ENCODE data around the gene STUB1.

Gene STUB1

GRCh38 chr16:649631-650030, 30.6 kb upstream of the STUB1 start (continued):
- TF ChIP-seq, protein P1, sequence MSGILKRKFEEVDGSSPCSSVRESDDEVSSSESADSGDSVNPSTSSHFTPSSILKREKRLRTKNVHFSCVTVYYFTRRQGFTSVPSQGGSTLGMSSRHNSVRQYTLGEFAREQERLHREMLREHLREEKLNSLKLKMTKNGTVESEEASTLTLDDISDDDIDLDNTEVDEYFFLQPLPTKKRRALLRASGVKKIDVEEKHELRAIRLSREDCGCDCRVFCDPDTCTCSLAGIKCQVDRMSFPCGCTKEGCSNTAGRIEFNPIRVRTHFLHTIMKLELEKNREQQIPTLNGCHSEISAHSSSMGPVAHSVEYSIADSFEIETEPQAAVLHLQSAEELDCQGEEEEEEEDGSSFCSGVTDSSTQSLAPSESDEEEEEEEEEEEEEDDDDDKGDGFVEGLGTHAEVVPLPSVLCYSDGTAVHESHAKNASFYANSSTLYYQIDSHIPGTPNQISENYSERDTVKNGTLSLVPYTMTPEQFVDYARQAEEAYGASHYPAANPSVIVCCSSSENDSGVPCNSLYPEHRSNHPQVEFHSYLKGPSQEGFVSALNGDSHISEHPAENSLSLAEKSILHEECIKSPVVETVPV (CRISPR knock-in tag; IDR thresholded peaks at IDR 0.05): no peak

DNA sequence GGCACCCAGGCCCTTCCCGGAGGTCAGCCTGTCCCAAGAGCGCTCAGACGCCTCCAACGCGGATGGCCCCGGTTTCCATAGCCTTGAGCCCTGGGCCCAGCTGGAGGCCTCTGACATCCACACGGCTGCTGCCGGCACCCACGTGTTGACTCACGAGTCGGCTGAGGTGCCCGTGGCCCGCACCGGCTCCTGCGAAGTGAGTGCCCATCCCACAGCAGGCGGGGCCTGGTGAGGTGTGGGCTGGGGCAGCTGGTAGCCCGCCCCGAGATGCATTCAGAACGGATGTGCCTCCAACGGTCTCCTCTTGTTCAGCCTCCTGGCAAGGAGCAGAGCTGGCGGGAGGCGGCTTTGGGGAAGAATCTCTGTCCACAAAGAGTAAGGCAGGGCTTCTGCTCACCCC, 28.4 kb upstream of the STUB1 start:
- no peak for TF ChIP-seq RARB (CRISPR knock-in tag; IDR thresholded peaks at IDR 0.05)
- no peak for TF ChIP-seq BACH2 (CRISPR knock-in tag; IDR thresholded peaks at IDR 0.05; ENCODE audit: borderline replicate concordance)
- TF ChIP-seq ZNF565 (CRISPR knock-in tag; conservative IDR thresholded peaks at IDR 0.05; ENCODE audit: low read depth): no peak
- TF ChIP-seq POU6F1 (CRISPR knock-in tag; IDR thresholded peaks at IDR 0.05; ENCODE audit: borderline replicate concordance, low read depth): no peak
- no peak for TF ChIP-seq ARNTL (CRISPR knock-in tag; IDR thresholded peaks at IDR 0.05; ENCODE audit: borderline replicate concordance, low read depth)
- TF ChIP-seq OSR1 (CRISPR knock-in tag; IDR thresholded peaks at IDR 0.05): no peak
- TF ChIP-seq, protein P2, sequence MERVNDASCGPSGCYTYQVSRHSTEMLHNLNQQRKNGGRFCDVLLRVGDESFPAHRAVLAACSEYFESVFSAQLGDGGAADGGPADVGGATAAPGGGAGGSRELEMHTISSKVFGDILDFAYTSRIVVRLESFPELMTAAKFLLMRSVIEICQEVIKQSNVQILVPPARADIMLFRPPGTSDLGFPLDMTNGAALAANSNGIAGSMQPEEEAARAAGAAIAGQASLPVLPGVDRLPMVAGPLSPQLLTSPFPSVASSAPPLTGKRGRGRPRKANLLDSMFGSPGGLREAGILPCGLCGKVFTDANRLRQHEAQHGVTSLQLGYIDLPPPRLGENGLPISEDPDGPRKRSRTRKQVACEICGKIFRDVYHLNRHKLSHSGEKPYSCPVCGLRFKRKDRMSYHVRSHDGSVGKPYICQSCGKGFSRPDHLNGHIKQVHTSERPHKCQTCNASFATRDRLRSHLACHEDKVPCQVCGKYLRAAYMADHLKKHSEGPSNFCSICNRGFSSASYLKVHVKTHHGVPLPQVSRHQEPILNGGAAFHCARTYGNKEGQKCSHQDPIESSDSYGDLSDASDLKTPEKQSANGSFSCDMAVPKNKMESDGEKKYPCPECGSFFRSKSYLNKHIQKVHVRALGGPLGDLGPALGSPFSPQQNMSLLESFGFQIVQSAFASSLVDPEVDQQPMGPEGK (CRISPR knock-in tag; IDR thresholded peaks at IDR 0.05; ENCODE audit: borderline replicate concordance): no peak
- TF ChIP-seq CSDC2 (CRISPR knock-in tag; IDR thresholded peaks at IDR 0.05): no peak
- no peak for TF ChIP-seq ZNF8 (CRISPR knock-in tag; IDR thresholded peaks at IDR 0.05)
- TF ChIP-seq TCF4 (CRISPR knock-in tag; IDR thresholded peaks at IDR 0.05; ENCODE audit: borderline replicate concordance): no peak
- no peak for TF ChIP-seq ZFP30 (CRISPR knock-in tag; IDR thresholded peaks at IDR 0.05)
- TF ChIP-seq, protein P3, sequence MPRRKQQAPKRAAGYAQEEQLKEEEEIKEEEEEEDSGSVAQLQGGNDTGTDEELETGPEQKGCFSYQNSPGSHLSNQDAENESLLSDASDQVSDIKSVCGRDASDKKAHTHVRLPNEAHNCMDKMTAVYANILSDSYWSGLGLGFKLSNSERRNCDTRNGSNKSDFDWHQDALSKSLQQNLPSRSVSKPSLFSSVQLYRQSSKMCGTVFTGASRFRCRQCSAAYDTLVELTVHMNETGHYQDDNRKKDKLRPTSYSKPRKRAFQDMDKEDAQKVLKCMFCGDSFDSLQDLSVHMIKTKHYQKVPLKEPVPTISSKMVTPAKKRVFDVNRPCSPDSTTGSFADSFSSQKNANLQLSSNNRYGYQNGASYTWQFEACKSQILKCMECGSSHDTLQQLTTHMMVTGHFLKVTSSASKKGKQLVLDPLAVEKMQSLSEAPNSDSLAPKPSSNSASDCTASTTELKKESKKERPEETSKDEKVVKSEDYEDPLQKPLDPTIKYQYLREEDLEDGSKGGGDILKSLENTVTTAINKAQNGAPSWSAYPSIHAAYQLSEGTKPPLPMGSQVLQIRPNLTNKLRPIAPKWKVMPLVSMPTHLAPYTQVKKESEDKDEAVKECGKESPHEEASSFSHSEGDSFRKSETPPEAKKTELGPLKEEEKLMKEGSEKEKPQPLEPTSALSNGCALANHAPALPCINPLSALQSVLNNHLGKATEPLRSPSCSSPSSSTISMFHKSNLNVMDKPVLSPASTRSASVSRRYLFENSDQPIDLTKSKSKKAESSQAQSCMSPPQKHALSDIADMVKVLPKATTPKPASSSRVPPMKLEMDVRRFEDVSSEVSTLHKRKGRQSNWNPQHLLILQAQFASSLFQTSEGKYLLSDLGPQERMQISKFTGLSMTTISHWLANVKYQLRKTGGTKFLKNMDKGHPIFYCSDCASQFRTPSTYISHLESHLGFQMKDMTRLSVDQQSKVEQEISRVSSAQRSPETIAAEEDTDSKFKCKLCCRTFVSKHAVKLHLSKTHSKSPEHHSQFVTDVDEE (CRISPR knock-in tag; IDR thresholded peaks at IDR 0.05): no peak
- ATAC-seq: no peak

GRCh38 chr16:652454-653305, 27.5 kb upstream of the STUB1 start:
- TF ChIP-seq ESRRG (CRISPR knock-in tag; IDR thresholded peaks at IDR 0.05): no peak
- TF ChIP-seq ZNF8 (CRISPR knock-in tag; IDR thresholded peaks at IDR 0.05): no peak
- no peak for TF ChIP-seq POU6F1 (CRISPR knock-in tag; IDR thresholded peaks at IDR 0.05; ENCODE audit: borderline replicate concordance, low read depth)
- no peak for TF ChIP-seq ZC3H10 (CRISPR knock-in tag; IDR thresholded peaks at IDR 0.05)
- TF ChIP-seq, protein P3 (CRISPR knock-in tag; IDR thresholded peaks at IDR 0.05): no peak
- TF ChIP-seq, protein P2 (CRISPR knock-in tag; IDR thresholded peaks at IDR 0.05; ENCODE audit: borderline replicate concordance): no peak
- TF ChIP-seq, protein P1 (CRISPR knock-in tag; IDR thresholded peaks at IDR 0.05): no peak
- ATAC-seq: no peak

Measured in SK-N-SH treated with all-trans-retinoic acid at 6 μM for 48 hours (cell line).